Naive thymus-derived CD8-positive, alpha-beta T cell (primary cell): ENCODE data around the gene KIAA1328. TPM values are rescaled to one million over a fixed set of nuclear protein-coding genes. Genes with fewer than 3 reads are reported as not detected.
"Not testable (repeated sequence)": the region's sequence is repeated elsewhere in the genome, so short reads cannot be mapped to it uniquely, and the experiment has no call there.

ENCODE experiments used
- ATAC-seq, 2 donors: fragments of 150-1000 bp; cut with Tn5 transposase in 1 of 2; sonication (Bioruptor Pico), chemical (Tn5 transposase) in 1 of 2; 1 replicate in 1 of 2; 2 replicates in 1 of 2; pipeline ENCODE4 v1.10.0; 2021; ENCODE audit warnings: mild to moderate bottlenecking in 2 of 2, moderate library complexity in 2 of 2
- POLR2A ChIA-PET: fragments of 350-600 bp; sonication (Branson Sonifier 250); formaldehyde crosslinking; loops from one replicate; lab custom pipeline; 2021; ENCODE audit warnings: antibody characterized with exemption; lab: Charles Lee
- DNase-seq, 10 donors: peaks; one replicate each; pipeline versions ENCODE4 v3.0.0 to v3.0.0-alpha.2; 2020 to 2022
- H3K27ac Mint-ChIP-seq, 10 donors: one replicate each; pipeline ENCODE4 v1.8.0; 2020 to 2022; ENCODE audit warnings: mild to moderate bottlenecking in 10 of 10, mixed read lengths in 10 of 10, moderate library complexity in 4 of 10, inconsistent platforms in 1 of 10
- H3K27me3 Mint-ChIP-seq, 5 donors: one replicate each; pipeline ENCODE4 v1.8.0; 2021 to 2022; ENCODE audit warnings: mixed read lengths in 5 of 5
- H3K36me3 Mint-ChIP-seq, 3 donors: one replicate each; pipeline ENCODE4 v1.8.0; 2020 to 2022; ENCODE audit warnings: mixed read lengths in 3 of 3, mild to moderate bottlenecking in 2 of 3, inconsistent platforms in 1 of 3
- H3K4me1 Mint-ChIP-seq, 4 donors: one replicate each; pipeline ENCODE4 v1.8.0; 2021 to 2022; ENCODE audit warnings: mixed read lengths in 4 of 4
- H3K4me3 Mint-ChIP-seq, 10 donors: one replicate each; pipeline ENCODE4 v1.8.0; 2020 to 2022; ENCODE audit warnings: mild to moderate bottlenecking in 10 of 10, mixed read lengths in 10 of 10, moderate library complexity in 6 of 10, inconsistent platforms in 1 of 10
- H3K9me3 Mint-ChIP-seq, 9 donors: one replicate each; pipeline ENCODE4 v1.8.0; 2020 to 2022; ENCODE audit warnings: mixed read lengths in 9 of 9, mild to moderate bottlenecking in 3 of 9, inconsistent platforms in 1 of 9, moderate library complexity in 1 of 9
- polyA plus RNA-seq, 3 donors: library from polyadenylated mRNA; unstranded; fragments of 300-500 nt; fragmentation: Illumina TruSeq; gene quantifications; one replicate each; pipeline ENCODE4 v1.2.3, GENCODE V29; 2021
- total RNA-seq, 8 experiments: library from RNA in 2 of 8; stranded (reverse) in 2 of 8; gene quantifications; one replicate each; pipeline ENCODE4 v1.2.3 and lab custom pipeline; 2021 to 2026

Gene KIAA1328
- total and polyA plus RNA-seq, 5 experiments from 2014 or later = 6.3 to 15.1 (median 10.8) TPM

DNA sequence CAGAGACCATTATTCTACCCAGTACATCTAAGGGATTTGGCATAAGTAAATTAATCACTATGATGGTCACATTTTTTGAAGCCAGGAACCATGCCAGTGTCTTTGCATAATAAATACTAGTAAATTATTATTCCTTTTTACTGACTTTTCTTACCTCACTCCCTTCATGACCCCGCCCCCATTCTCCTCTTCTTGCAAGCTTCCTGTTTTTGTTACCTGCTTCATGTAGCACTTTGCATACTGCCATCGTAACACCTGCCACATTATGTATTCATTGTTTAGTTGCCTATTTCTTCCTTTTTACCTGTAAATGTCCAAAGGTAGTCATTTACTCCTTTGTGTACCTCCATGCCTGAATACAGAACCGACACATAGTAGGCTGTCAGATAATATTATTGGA, 309.5 kb downstream of the KIAA1328 start:
- POLR2A ChIA-PET = no interaction called here
- Mint-ChIP-seq H3K36me3 (peaks cover 6 to 32% (median 16%) of the 10 kb centered on the region in 3 donors), H3K4me3 (no peak overlapping the region)

DNA sequence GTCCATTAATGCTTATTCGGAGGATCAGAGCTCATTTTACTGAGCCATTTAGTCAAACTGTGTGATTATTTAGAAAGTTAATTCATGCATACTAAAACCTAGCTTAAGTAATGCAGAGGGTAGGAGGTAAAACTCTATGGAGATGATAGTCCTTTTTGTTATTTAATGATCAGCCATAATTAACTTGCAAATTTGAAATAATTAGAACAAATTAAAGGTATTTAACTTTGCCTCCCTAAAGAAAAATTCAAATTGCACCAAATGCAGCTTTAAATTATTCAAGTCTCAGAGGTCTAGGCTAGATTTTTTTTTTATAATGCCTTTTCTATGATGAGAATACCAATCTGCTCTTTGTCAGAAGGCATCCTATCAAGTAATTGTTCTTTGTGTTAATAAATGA, 310.9 kb downstream of the KIAA1328 start:
- Mint-ChIP-seq H3K36me3 (peaks cover 6 to 29% (median 13%) of the 10 kb centered on the region in 3 donors), H3K9me3 (peaks cover 0 to 19% (median 13%) of the 10 kb centered on the region in 9 donors), H3K27me3 (no peaks in the 10 kb centered on the region), H3K27ac (no peak overlapping the region), H3K4me3 (no peak overlapping the region), H3K4me1 (peaks cover 0 to 3% (median 0%) of the 10 kb centered on the region in 4 donors)
- POLR2A ChIA-PET = no interaction called here
- no peak for DNase-seq
- no peak for ATAC-seq

More for the DNA sequence above, 309.5 kb downstream of the KIAA1328 start:
- H3K4me1 Mint-ChIP-seq = peaks cover 0 to 3% (median 0%) of the 10 kb centered on the region in 4 donors
- peaks cover 0 to 27% (median 14%) of the 10 kb centered on the region in 9 donors for H3K9me3 Mint-ChIP-seq
- no peaks in the 10 kb centered on the region for H3K27me3 Mint-ChIP-seq
- H3K27ac Mint-ChIP-seq = no peak overlapping the region
- DNase-seq (no peak), ATAC-seq (no peak)

DNA sequence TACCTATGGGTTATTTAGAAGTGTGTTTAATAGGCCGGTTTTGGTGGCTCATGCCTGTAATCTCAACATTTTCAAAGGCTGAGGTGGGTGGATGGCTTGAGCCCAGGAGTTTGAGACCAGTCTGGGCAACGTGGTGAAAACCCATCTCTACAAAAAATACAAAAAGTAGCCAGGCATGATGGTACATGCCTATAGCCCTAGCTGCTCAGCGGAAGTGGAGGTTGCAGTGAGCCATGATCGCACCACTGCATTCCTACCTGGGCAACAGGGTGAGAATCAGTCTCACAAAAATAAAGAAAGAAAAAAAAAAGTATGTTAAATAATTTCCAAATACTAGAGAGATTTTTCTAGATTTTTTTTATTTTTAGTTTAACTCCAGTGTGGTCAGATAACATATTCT, 316.0 kb downstream of the KIAA1328 start:
- DNase-seq (no peak), ATAC-seq (no peak)
- POLR2A ChIA-PET = no interaction called here
- H3K4me3 Mint-ChIP-seq = no peak overlapping the region
- no peaks in the 10 kb centered on the region for H3K4me1 Mint-ChIP-seq
- H3K9me3 Mint-ChIP-seq = peaks cover 0 to 19% (median 9%) of the 10 kb centered on the region in 9 donors
- H3K27me3 Mint-ChIP-seq = no peaks in the 10 kb centered on the region
- no peak overlapping the region for H3K27ac Mint-ChIP-seq
- peaks cover 4 to 28% (median 10%) of the 10 kb centered on the region in 3 donors for H3K36me3 Mint-ChIP-seq

DNA sequence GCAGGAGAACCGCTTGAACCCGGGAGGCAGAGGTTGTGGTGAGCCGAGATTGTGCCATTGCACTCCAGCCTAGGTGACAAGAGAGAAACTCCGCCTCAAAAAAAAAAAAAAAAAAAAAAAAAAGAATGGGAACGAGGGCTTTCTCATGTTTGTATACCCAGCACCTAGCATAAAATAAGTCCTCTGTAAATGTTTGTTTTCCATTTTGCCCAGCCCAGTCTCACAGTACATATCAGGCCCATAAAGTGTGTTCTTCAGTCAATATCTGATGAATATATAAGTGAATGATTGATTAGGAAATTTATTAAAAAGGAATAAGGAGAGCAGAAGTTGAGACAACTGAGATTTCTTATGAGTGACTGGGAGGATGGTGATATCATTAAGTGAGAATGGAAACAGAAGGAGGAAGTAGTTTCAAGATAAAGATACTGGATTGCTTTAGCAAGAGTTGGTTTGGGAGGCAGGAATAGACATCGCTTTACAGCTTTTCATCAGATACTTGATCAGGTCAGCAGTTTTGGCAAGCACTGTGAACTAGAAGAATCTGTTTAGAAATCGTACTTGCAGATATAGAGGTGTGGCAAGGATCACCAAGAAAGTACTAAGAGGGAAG, 327.5 kb downstream of the KIAA1328 start:
- H3K27me3 Mint-ChIP-seq = no peaks in the 10 kb centered on the region
- no peak overlapping the region for H3K27ac Mint-ChIP-seq
- peaks cover 0 to 3% (median 0%) of the 10 kb centered on the region in 4 donors for H3K4me1 Mint-ChIP-seq
- H3K4me3 Mint-ChIP-seq = no peak overlapping the region
- ATAC-seq (no peak), DNase-seq (no peak)
- POLR2A ChIA-PET = no interaction called here
- no peaks in the 10 kb centered on the region for H3K9me3 Mint-ChIP-seq
- peaks cover 8 to 22% (median 8%) of the 10 kb centered on the region in 3 donors for H3K36me3 Mint-ChIP-seq

DNA sequence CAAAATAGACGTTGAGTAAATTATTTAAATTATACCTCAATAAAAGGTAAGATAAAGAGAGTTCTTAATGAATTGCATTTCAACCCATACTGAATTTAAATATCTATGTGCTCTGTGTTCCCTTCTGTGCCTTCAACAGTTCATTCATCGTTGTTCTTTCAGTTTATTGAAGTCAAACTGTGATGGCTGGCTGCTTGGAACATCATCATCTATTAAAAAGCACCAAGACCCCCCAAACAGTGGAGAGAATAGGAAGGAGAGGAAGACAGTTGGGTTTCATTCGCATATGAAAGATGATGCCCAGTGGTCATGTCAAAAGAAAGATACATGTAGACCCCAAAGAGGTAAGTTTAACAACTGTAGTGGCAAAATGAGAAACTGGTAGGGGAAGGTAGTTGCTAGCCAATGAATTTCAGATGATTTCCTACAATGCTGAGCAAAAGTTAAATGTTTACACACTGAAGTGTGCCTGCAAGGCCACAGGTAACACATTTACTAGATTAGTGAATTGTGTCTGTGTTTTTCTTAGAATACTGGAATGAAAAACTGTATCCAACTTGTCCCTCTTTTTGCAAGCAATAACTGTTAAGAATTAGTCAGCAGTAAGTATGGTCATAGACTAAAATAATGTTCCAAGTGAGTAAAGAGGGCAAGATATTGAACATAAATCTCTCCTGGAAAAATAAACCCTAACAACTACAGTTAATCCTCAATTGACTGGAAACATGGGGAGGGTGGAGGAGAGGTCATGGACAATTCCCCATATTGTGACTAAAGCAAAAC, 331.3 kb downstream of the KIAA1328 start:
- peaks cover 0 to 1% (median 0%) of the 10 kb centered on the region in 4 donors for H3K4me1 Mint-ChIP-seq
- H3K27me3 Mint-ChIP-seq = no peaks in the 10 kb centered on the region
- H3K27ac Mint-ChIP-seq = no peak overlapping the region
- ATAC-seq (no peak), DNase-seq (no peak)
- no peaks in the 10 kb centered on the region for H3K9me3 Mint-ChIP-seq
- POLR2A ChIA-PET = no interaction called here
- no peak overlapping the region for H3K4me3 Mint-ChIP-seq
- H3K36me3 Mint-ChIP-seq = peaks cover 8 to 40% (median 30%) of the 10 kb centered on the region in 3 donors

DNA sequence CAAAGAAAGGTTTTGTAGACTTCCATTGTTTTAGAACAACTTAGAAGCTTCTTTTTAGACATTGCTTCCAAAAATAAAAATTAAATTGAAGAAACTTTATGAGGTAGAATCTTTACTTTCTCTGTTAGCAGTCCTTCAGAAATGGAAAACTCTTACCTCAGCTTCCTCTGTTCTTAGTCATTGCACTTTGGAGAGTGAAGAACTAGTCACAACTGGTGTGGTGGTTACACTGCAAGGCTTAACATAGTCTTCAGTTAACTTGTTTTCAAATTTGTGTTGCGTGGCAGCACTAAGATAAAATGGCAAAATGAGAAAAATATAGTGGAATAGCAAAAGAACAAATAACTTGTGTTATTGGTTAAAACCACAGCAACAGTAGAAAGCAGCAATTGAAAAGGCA, 332.6 kb downstream of the KIAA1328 start:
- Mint-ChIP-seq H3K9me3 (no peaks in the 10 kb centered on the region), H3K27ac (no peak overlapping the region), H3K27me3 (no peaks in the 10 kb centered on the region), H3K36me3 (peaks cover 8 to 49% (median 38%) of the 10 kb centered on the region in 3 donors), H3K4me3 (no peak overlapping the region), H3K4me1 (peaks cover 0 to 1% (median 0%) of the 10 kb centered on the region in 4 donors)
- DNase-seq = no peak
- ATAC-seq = no peak
- POLR2A ChIA-PET = no interaction called here

DNA sequence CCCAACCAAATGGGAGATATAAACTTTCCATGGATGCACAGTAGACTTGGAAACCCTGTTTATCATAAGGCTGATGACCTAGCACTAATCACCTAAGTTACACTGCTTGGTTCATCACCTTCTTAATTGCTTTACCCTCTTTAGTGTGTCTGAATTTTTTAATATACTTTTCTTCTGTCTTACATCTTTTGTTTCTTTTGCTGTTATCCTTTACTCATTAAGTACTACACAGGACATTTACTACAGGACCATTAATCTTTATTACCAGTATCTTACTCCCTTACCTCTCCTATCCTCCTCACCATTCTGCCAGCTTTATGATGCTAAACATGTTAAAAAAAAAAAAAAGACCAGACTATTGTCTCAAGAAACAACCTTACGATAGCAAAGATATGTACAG, 333.6 kb downstream of the KIAA1328 start:
- Mint-ChIP-seq H3K4me3 (no peak overlapping the region), H3K4me1 (peaks cover 0 to 1% (median 0%) of the 10 kb centered on the region in 4 donors), H3K9me3 (no peaks in the 10 kb centered on the region), H3K27me3 (no peaks in the 10 kb centered on the region), H3K27ac (no peak overlapping the region), H3K36me3 (peaks cover 8 to 56% (median 43%) of the 10 kb centered on the region in 3 donors)
- DNase-seq = no peak
- no peak for ATAC-seq
- POLR2A ChIA-PET = no interaction called here

DNA sequence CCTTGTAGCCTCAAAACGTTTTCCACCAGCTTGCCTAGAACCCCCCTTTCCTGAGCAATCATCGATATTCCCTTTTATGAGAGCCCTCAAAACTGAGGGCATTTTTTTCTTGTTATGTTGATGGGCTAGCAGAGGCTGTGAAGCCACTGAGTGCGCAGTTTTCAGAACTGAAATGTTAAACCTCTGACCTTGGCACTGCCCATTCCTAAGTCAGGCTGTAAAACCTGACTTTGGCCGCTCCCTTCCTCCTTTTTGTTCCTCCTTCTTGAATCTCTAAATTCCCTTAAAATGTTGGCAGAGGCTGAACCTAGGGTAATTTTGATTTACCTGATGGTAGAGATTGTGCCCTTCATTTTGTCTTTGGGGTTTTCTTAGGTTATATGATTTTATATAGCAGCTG, 334.2 kb downstream of the KIAA1328 start:
- Mint-ChIP-seq H3K36me3 (peaks cover 11 to 56% (median 46%) of the 10 kb centered on the region in 3 donors), H3K27ac (peak overlapping the region in 1 of 10 donors; percentile 76), H3K4me3 (no peak overlapping the region), H3K4me1 (peaks cover 0 to 3% (median 0%) of the 10 kb centered on the region in 4 donors), H3K9me3 (no peaks in the 10 kb centered on the region), H3K27me3 (no peaks in the 10 kb centered on the region)
- no peak for ATAC-seq
- POLR2A ChIA-PET = no interaction called here
- DNase-seq = no peak

DNA sequence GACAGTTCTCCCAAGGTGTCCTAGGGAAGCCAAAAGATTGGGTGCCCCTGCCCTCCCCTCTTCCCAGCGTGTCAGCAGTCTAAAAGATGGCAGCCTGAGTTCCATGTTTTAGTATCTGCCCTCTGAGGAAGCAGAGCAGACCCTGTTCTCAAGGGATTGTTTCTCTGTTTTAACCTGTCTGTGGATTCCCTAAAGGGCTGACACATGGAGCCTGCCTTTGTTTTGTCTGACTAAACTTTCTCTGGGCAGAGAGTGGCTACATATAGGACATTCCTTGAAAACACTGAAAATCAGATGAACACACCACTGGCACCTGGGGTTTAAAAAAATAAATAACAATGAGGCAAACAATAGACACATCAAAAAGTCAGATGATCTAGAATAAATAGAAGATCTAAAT, 337.6 kb downstream of the KIAA1328 start:
- Mint-ChIP-seq H3K9me3 (no peaks in the 10 kb centered on the region), H3K4me1 (peaks cover 0 to 2% (median 0%) of the 10 kb centered on the region in 4 donors), H3K27me3 (no peaks in the 10 kb centered on the region), H3K27ac (no peak overlapping the region), H3K36me3 (peaks cover 4 to 45% (median 42%) of the 10 kb centered on the region in 3 donors), H3K4me3 (no peak overlapping the region)
- ATAC-seq (no peak), DNase-seq (no peak)
- POLR2A ChIA-PET = no interaction called here

DNA sequence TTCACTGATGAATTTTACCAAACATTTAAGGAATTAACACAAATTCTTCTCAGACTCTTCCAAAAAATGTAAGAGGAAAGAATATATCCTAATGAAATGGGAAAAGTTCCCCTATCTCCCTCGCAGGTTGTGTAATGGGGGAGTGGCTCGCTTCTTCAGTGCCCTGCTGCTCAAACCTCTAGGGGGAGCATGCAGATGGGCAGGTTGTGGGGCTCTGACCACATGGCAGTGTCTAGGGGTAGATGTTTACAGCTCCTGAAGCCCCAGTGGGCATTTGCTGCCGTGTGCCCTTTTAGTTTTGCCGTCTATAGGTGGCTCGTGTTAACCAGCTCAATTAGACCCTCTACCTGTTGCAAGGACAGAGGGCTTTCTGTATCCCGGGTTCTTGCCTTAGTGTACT, 338.0 kb downstream of the KIAA1328 start:
- H3K4me3 Mint-ChIP-seq, DNase-seq, ATAC-seq, H3K27me3 Mint-ChIP-seq, H3K4me1 Mint-ChIP-seq, H3K9me3 Mint-ChIP-seq, POLR2A ChIA-PET, H3K27ac Mint-ChIP-seq: not testable (repeated sequence)
- H3K36me3 Mint-ChIP-seq = peaks cover 4 to 46% (median 46%) of the 10 kb centered on the region in 3 donors

DNA sequence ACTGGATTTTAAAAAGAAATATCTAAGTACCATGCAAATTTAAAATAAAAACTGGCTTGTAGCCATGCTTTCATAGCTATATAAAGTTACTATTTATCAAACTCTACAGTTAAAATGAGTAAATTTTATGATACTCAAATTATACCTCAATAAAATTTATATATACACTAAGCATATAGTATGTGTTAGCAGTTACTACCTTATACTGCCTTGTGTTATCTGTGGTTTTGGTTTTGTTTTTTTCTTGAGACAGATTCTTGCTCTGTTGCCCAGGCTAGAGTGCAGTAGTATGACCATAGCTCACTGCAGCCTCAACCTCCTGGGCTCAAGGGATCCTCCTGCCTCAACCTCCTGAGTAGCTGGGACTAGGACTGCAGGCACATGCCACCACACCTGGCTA, 342.1 kb downstream of the KIAA1328 start:
- H3K27me3 Mint-ChIP-seq = no peaks in the 10 kb centered on the region
- ATAC-seq = no peak
- POLR2A ChIA-PET = no interaction called here
- H3K36me3 Mint-ChIP-seq = peaks cover 14 to 53% (median 47%) of the 10 kb centered on the region in 3 donors
- H3K4me3 Mint-ChIP-seq = no peak overlapping the region
- no peak for DNase-seq
- peaks cover 0 to 2% (median 0%) of the 10 kb centered on the region in 4 donors for H3K4me1 Mint-ChIP-seq
- H3K27ac Mint-ChIP-seq = no peak overlapping the region
- H3K9me3 Mint-ChIP-seq = no peaks in the 10 kb centered on the region

DNA sequence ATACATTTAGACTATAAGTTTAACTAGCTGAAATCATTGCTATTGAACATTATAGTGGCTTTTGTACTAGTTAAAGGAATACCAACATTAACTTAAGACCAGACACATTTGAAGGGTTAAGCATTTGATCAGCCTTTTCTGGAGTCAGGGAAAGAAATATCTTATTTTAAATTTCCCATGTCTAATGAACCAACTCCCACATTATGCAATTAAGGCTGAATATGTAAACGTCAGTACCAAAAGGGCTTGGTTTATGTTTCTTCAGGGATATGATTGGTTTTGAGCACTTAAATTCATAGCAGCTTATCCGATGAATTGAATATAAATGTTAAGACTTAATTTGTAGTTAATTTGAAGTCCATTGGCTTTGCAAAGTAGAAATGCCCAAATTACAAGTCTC, 344.5 kb downstream of the KIAA1328 start:
- no peak overlapping the region for H3K4me3 Mint-ChIP-seq

More for the DNA sequence above, 344.5 kb downstream of the KIAA1328 start:
- Mint-ChIP-seq H3K27me3 (no peaks in the 10 kb centered on the region), H3K36me3 (peaks cover 10 to 52% (median 44%) of the 10 kb centered on the region in 3 donors), H3K9me3 (peaks cover 0 to 3% (median 0%) of the 10 kb centered on the region in 9 donors), H3K4me1 (no peaks in the 10 kb centered on the region), H3K27ac (no peak overlapping the region)
- ATAC-seq = no peak
- POLR2A ChIA-PET = no interaction called here
- DNase-seq = no peak
